ENCODE data around the gene SURF4.
A peak's percentile ranks its signal among the peaks of the same experiment; 100 is the strongest.

The SURF4 gene

GRCh38 chr9:133356391-133357091 is 19.3 kb downstream of the SURF4 start, which contains the start of the genes SURF1 and SURF2:
SURF1 (minus strand) TSS chr9:133356487; CDS start chr9:133356453, 34 bp downstream.
SURF2 (plus strand) TSS chr9:133356550; CDS start chr9:133356593, 43 bp downstream.
- Histone ChIP-seq H3K4me1 (ENCODE audit: control insufficient read depth, low read length) (peaks cover 34% of the 10 kb centered on the region), H3K9me3 (ENCODE audit: control insufficient read depth, insufficient read depth, low read length) (no peaks in the 10 kb centered on the region), H3K27ac (ENCODE audit: low read depth, low read length) (peak within 1 kb of the TSS; percentile 58), H3K27me3 (ENCODE audit: control insufficient read depth, low read length) (no peaks in the 10 kb centered on the region), H3K36me3 (ENCODE audit: control insufficient read depth, low read length) (peaks cover 50% of the 10 kb centered on the region), H3K79me2 (ENCODE audit: control insufficient read depth, low read length) (peaks cover 31% of the 10 kb centered on the region), H3F3A (ENCODE audit: control insufficient read depth, insufficient read depth) (peaks cover 46% of the 10 kb centered on the region), H3K9me2 (replicated peaks; ENCODE audit: control insufficient read depth, low read length) (no peaks in the 10 kb centered on the region), H3K4me3 (ENCODE audit: low read length) (peak within 1 kb of the TSS; percentile 95), H4K20me1 (ENCODE audit: control insufficient read depth, insufficient read depth, low read depth, low read length) (no peaks in the 10 kb centered on the region), H3K4me2 (ENCODE audit: low read length) (peak within 1 kb of the TSS; percentile 91)
- peak; percentile 14 for TF ChIP-seq CTCF (IDR thresholded peaks at IDR 0.05; ENCODE audit: low read depth, low read length, poor library complexity, severe bottlenecking)
- TF ChIP-seq EZH2phosphoT487 (IDR thresholded peaks at IDR 0.05; ENCODE audit: borderline replicate concordance, low read length): no peak

GRCh38 chr9:133355881-133356357 is 19.9 kb downstream of the SURF4 start:
- H3K9me3 ChIP-seq (ENCODE audit: control insufficient read depth, insufficient read depth, low read length): no peaks in the 10 kb centered on the region
- H3F3A ChIP-seq (ENCODE audit: control insufficient read depth, insufficient read depth): peaks cover 48% of the 10 kb centered on the region
- peaks cover 31% of the 10 kb centered on the region for H3K79me2 ChIP-seq (ENCODE audit: control insufficient read depth, low read length)
- peaks cover 50% of the 10 kb centered on the region for H3K36me3 ChIP-seq (ENCODE audit: control insufficient read depth, low read length)
- H3K9me2 ChIP-seq (replicated peaks; ENCODE audit: control insufficient read depth, low read length): no peaks in the 10 kb centered on the region
- peak overlapping the region; percentile 91 for H3K4me2 ChIP-seq (ENCODE audit: low read length)
- no peaks in the 10 kb centered on the region for H4K20me1 ChIP-seq (ENCODE audit: control insufficient read depth, insufficient read depth, low read depth, low read length)
- peak overlapping the region; percentile 58 for H3K27ac ChIP-seq (ENCODE audit: low read depth, low read length)
- TF ChIP-seq CTCF (IDR thresholded peaks at IDR 0.05; ENCODE audit: low read depth, low read length, poor library complexity, severe bottlenecking) (no peak), EZH2phosphoT487 (IDR thresholded peaks at IDR 0.05; ENCODE audit: borderline replicate concordance, low read length) (no peak)
- no peaks in the 10 kb centered on the region for H3K27me3 ChIP-seq (ENCODE audit: control insufficient read depth, low read length)
- H3K4me3 ChIP-seq (ENCODE audit: low read length): peak overlapping the region; percentile 95
- peaks cover 34% of the 10 kb centered on the region for H3K4me1 ChIP-seq (ENCODE audit: control insufficient read depth, low read length)

GRCh38 chr9:133354766-133355165 is 21.1 kb downstream of the SURF4 start:
- peaks cover 5% of the 10 kb centered on the region; the same call in 1 of the 2 replicates for H4K20me1 ChIP-seq (ENCODE audit: control insufficient read depth, insufficient read depth, low read depth, low read length)
- H3F3A ChIP-seq (ENCODE audit: control insufficient read depth, insufficient read depth): peaks cover 60% of the 10 kb centered on the region
- no peak for TF ChIP-seq CTCF (IDR thresholded peaks at IDR 0.05; ENCODE audit: low read depth, low read length, poor library complexity, severe bottlenecking)
- no peak for TF ChIP-seq EZH2phosphoT487 (IDR thresholded peaks at IDR 0.05; ENCODE audit: borderline replicate concordance, low read length)
- no peaks in the 10 kb centered on the region for H3K27me3 ChIP-seq (ENCODE audit: control insufficient read depth, low read length)
- H3K9me2 ChIP-seq (replicated peaks; ENCODE audit: control insufficient read depth, low read length): no peaks in the 10 kb centered on the region
- no peak overlapping the region for H3K27ac ChIP-seq (ENCODE audit: low read depth, low read length)
- peaks cover 41% of the 10 kb centered on the region for H3K4me1 ChIP-seq (ENCODE audit: control insufficient read depth, low read length)
- peak overlapping the region; percentile 91 for H3K4me2 ChIP-seq (ENCODE audit: low read length)
- peaks cover 50% of the 10 kb centered on the region for H3K36me3 ChIP-seq (ENCODE audit: control insufficient read depth, low read length)
- H3K9me3 ChIP-seq (ENCODE audit: control insufficient read depth, insufficient read depth, low read length): no peaks in the 10 kb centered on the region
- H3K4me3 ChIP-seq (ENCODE audit: low read length): peak overlapping the region; percentile 95
- peaks cover 38% of the 10 kb centered on the region for H3K79me2 ChIP-seq (ENCODE audit: control insufficient read depth, low read length)
